ENCODE measurements around the gene MAN1B1.

DNA sequence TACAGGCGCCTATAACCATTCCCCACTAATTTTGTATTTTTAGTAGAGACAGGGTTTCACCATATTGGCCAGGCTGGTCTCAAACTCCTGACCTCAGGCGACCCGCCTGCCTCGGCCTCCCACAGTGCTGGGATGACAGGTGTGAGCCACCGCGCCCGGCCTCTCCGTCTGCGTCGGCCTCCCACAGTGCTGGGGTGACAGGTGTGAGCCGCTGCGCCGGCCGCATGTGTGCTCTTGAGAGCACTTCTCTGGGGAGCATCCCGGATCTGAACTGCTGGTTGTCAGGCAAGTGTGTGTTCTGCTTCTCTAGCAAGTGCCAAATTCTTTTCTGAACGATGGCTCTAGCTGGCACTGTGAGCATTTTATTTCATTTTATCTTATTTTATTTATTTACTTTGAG lies 29.2 kb upstream of the MAN1B1 start:
- TF ChIP-seq CTCF (optimal IDR thresholded peaks at IDR 0.05 in 1 of 3, IDR thresholded peaks at IDR 0.05 in 1 of 3, conservative IDR thresholded peaks at IDR 0.05 in 1 of 3; ENCODE audit: extremely low read depth in 1 of 3, insufficient read depth in 2 of 3, low read length in 3 of 3) (no peak), EZH2 (IDR thresholded peaks at IDR 0.05; ENCODE audit: low read length) (no peak)

Data from keratinocyte (primary cell).